Measurements from ENCODE around the gene STRN. TPM values are rescaled to one million over a fixed set of nuclear protein-coding genes. Genes with fewer than 3 reads are reported as not detected.
"Not testable (repeated sequence)": the region's sequence is repeated elsewhere in the genome, so short reads cannot be mapped to it uniquely, and the experiment has no call there.

Gene STRN
- polyA plus RNA-seq, 3 donors: 20.3 to 24.2 (median 20.7) TPM

GRCh38 chr2:36971990-36972389, 5.7 kb upstream of the STRN start:
- no peak for DNase-seq (ENCODE audit: extremely low read depth in 1 of 11, low read depth in 9 of 11, low spot score in 4 of 11)

GRCh38 chr2:36967236-36967876, 1.0 kb upstream of the STRN start:
- no peak for DNase-seq (ENCODE audit: extremely low read depth in 1 of 11, low read depth in 9 of 11, low spot score in 4 of 11)

DNA sequence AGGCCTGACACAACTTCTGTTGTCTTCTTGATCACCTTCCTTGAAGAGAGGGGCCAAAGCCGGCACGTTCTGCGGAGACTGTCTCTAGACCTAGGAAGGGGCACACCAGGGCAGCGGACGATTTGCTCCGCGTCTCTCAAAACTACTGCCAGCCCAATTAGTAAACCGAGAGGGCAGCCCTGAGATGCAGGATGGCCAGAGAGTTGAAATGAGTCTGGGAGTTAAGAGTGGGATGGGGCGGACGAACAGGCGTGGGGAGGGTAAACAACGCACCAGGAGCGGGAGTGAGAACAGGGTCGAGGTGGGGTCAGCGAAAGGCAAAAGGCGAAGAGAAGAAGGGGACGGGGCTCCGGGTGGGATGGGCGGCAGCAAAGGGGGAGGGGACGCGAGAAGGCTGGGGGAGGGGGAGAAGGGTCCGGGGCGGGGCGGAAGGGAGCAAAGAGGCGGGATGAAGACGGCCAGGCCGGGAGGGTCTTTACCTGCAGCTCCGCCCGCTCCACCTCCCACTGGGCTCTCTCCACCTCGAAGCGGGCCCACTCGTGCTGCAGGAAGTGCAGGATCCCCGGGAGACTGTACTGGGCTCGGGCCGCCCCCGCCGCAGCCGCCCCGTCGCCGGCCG, 476 bp downstream of the STRN start:
- peak in 6 of 11 donors; percentile 19 to 43 (median 34) for DNase-seq (ENCODE audit: extremely low read depth in 1 of 11, low read depth in 9 of 11, low spot score in 4 of 11)

- no peak for DNase-seq (ENCODE audit: extremely low read depth in 1 of 11, low read depth in 9 of 11, low spot score in 4 of 11)
Measured at GRCh38 chr2:36965206-36965605, 1.1 kb downstream of the STRN start.

DNA sequence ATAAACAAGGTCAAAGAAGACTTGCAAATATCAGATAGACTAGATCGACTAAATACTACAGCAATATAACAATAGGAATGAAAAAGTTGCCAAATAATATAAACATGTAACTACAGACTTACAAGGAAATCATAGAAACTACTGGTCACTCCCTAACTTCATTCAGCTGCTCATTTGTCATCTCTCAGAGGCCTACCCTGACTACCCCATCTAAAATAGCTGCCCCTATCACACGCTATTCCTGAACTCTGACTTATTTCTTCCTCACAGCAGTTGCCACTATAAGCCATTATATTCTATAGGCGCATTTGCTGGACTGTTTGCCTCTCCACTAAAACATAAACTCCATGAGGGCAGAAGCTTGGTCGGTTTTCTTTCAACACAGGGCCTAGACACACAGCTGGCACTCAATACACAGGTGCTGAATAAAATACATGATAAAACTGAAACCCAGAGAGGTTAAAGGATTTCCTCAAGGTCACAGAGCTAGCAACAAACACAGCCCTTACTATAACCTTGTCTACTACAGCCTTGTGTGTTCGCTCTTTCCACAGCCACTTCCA, 1.8 kb downstream of the STRN start:
- no peak for DNase-seq (ENCODE audit: extremely low read depth in 1 of 11, low read depth in 9 of 11, low spot score in 4 of 11)

GRCh38 chr2:36963734-36964133, 2.6 kb downstream of the STRN start:
- DNase-seq (ENCODE audit: extremely low read depth in 1 of 11, low read depth in 9 of 11, low spot score in 4 of 11): no peak

DNA sequence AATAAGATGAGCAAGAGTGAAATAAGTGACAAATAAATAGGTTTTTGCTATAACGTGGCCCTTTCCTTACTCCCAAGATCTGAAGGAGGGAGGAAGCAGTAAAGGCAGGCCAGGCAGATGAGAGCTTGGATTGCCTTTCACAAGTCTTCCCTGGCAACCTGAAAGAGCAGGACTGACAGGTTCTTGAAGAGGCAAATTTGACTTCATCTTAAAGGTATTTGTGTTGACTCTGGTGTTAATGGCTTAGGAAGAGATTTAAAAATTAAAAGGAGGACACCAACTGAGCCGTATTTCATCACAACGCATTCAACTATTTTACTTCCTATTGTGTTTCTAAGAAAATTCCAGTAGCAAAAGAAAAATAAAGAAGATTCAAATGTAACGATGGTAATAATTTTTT, 3.2 kb downstream of the STRN start:
- DNase-seq (ENCODE audit: extremely low read depth in 1 of 11, low read depth in 9 of 11, low spot score in 4 of 11): no peak

GRCh38 chr2:36960773-36961172, 5.6 kb downstream of the STRN start:
- no peak for DNase-seq (ENCODE audit: extremely low read depth in 1 of 11, low read depth in 9 of 11, low spot score in 4 of 11)

DNA sequence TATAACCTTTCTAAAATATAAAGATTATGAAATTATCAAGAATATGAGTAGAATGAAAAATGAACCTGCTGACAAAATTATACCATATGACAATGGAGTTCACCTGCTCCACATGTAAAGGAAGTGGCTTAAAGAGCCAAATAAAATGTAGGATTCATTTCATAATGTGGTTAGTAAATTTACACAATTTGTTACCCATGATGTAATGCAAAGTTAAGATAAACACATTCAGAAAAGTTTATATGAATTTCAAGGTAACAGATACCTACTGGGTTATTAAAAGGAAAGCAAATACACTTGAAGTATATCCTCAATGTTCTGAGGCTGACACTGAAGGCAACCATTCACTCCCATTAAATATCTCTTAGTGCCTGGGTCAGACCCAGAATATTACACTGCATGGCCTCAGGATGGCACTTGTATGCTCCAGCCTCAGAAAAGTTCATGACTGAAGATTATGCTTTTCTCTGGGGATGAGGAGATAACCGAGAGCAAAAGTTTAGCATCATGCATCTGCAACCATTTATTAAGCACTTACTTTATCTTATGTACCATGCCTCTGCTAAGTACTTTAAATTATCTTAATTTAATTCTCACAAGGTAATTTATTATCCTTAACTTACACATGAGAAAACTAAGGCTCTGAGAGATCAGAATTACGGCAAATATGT, 6.2 kb downstream of the STRN start:
- no peak for DNase-seq (ENCODE audit: extremely low read depth in 1 of 11, low read depth in 9 of 11, low spot score in 4 of 11)

DNA sequence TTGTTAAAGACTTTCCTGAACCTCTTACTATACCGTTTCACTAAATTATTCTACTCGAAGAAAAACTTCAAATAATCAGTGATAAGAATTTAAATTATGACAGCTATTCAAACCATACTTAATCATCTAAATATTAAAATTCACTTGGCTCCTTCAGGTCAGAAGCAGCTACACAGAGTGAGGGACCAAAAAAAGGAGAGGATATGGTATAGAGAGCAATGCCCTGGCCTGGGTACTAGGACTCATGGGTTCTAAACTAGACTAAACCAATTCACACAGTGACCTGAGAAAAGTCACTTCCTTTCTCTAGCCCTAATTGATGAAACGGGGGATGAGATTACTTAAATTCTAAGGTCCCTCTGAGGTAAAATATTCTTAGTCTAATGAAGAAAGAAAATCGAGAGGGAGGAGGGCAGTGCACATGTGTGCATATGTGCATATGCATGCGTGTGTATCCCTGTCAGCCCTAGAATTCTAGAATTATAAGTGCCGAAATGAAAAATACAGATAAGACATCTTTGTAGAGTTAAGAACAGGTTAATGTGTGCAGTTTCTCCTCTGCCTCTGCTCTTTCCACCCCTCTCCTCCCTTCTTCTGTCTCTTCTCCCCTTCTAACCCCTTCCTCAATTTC, 11.2 kb downstream of the STRN start:
- no peak for DNase-seq (ENCODE audit: extremely low read depth in 1 of 11, low read depth in 9 of 11, low spot score in 4 of 11)

DNA sequence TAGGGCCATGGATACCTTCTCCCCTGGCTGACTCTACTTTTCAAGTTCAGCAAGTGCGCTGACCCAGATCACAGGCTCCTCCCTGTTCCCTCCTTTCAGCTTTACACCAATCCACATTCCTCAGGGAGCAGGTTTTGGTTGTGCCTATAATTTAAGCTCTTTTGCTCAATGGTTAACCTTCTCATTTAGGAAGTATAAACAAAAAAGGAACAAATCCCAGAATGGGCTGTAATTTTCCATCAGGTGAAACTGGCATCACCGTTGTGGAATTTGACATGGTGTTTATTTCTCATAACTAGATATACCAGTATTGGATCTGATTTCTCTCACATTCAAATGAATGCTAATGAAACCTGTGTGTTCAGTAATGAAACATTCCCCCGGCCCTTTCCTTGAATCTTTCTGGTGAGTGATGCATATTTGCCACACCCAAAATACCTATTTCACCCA, 13.6 kb downstream of the STRN start:
- peak in 2 of 11 donors; percentile 17 to 23 for DNase-seq (ENCODE audit: extremely low read depth in 1 of 11, low read depth in 9 of 11, low spot score in 4 of 11)

DNA sequence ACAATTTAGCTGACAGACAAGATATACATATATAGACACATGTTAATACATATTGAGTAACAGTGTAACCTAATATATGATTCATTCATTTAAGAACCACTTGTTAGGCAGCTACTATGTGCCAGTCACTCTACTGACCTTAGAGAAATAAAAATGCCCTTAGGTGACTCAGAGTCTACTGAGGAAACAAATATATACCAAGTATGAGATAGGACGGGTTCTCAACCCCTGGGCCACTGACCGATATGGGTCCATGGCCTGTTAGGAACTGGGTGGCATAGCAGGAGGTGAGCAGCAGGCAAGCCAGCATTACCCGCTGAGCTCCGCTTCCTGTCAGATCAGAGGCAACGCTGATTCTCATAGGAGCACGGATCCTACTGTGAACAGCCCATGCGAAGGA, 14.8 kb downstream of the STRN start:
- no peak for DNase-seq (ENCODE audit: extremely low read depth in 1 of 11, low read depth in 9 of 11, low spot score in 4 of 11)

DNA sequence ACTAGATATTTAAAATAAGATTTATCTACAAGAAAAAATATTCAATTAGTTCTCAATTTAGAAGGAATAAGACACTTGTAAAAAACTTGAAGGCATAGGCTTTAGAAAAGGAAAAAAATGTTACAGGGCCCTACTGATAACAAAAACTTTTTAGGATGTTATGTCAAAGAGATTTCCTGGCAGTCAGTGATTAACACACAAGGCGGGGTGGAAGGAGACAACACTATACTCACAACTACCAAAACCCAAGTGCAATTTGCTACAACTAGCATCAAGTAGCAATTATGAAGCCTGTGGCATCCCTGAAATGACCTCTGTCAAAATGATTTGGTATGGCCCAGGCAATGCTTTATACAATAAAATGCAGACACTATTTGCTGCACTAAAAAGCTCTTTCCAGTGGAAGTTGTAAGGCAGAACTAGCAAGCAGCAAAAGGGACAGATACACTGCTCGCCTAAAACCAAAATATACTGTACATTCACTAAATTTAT, 15.3 kb downstream of the STRN start:
- no peak for DNase-seq (ENCODE audit: extremely low read depth in 1 of 11, low read depth in 9 of 11, low spot score in 4 of 11)

- no peak for DNase-seq (ENCODE audit: extremely low read depth in 1 of 11, low read depth in 9 of 11, low spot score in 4 of 11)
Measured at GRCh38 chr2:36949845-36950244, 16.5 kb downstream of the STRN start.

DNA sequence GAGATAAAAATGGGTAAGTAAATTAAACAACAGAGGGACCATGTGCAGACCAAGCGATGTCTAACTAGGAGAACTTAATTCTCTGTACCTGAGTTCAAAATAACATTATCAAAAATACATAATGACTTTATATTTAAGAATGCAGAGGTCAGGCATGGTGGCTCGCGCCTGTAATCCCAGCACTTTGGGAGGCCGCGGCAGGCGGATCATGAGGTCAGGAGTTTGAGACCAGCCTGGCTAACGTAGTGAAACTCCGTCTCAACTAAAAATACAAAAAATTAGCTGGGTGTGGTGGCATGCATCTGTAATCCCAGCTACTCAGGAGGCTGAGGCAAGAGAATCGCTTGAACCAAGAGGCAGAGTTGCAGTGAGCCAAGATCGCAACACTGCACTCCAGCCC, 21.1 kb downstream of the STRN start:
- not testable (repeated sequence) for DNase-seq (ENCODE audit: extremely low read depth in 1 of 11, low read depth in 9 of 11, low spot score in 4 of 11)

- DNase-seq (ENCODE audit: extremely low read depth in 1 of 11, low read depth in 9 of 11, low spot score in 4 of 11): no peak
Measured at GRCh38 chr2:36941867-36942266, 24.5 kb downstream of the STRN start.

DNA sequence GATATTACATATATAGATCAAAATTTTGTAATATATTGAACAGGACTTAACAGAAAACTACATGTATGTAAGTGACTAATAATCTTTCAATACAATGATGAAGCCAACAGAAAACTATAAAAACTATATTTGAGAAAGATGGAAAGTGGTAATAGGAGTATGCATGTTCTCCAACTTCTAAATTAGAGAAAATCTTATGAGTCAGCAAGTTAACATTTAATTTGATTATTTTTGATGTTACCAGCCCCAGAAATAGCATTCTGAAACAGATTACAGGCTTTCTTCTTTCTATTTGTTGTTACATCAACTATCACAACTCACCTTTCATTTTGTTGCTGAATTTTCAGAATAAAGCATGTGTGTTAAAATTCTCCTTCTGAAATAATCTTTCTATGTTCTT, 29.8 kb downstream of the STRN start:
- DNase-seq (ENCODE audit: extremely low read depth in 1 of 11, low read depth in 9 of 11, low spot score in 4 of 11): not testable (repeated sequence)

DNA sequence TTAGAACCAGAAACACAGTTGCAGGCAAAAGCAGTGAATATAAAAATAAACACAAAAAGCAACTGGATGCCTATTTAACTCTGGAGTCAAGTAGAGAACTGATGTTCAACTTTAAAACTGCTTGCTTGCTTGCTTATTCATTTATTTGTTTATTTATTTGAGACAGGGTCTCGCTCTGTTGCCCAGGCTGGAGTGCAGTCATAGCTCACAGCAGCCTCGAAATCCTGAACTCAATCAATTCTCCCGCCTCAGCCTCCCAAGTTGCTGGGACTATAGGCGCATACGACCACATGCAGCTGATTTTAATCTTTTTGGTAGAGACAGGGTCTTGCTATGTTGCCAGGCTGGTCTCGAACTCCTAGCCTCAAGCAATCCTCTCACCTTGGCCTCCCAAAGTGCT, 34.6 kb downstream of the STRN start:
- not testable (repeated sequence) for DNase-seq (ENCODE audit: extremely low read depth in 1 of 11, low read depth in 9 of 11, low spot score in 4 of 11)

- DNase-seq (ENCODE audit: extremely low read depth in 1 of 11, low read depth in 9 of 11, low spot score in 4 of 11): not testable (repeated sequence)
Measured at GRCh38 chr2:36930787-36931410, 35.4 kb downstream of the STRN start.
